IPS-15b (cell line): ENCODE measurements around the gene ADCY1.

Source experiments
- H3K27me3 ChIP-seq: one replicate; pipeline ENCODE4 v1.6.1; 2013; ENCODE audit warnings: low read length; ENCODE audit not compliant: control insufficient read depth, insufficient read depth
- H3K36me3 ChIP-seq: one replicate; pipeline ENCODE4 v1.6.1; 2013; ENCODE audit warnings: low read length; ENCODE audit not compliant: control insufficient read depth, insufficient read depth
- H3K4me1 ChIP-seq: one replicate; pipeline ENCODE4 v1.6.1; 2013; ENCODE audit warnings: mild to moderate bottlenecking, low read length; ENCODE audit not compliant: control insufficient read depth, insufficient read depth
- H3K4me3 ChIP-seq: one replicate; pipeline ENCODE4 v1.5.1; 2013; ENCODE audit warnings: low read depth, low read length
- H3K9ac ChIP-seq: one replicate; pipeline ENCODE4 v1.6.1; 2013; ENCODE audit warnings: low read depth, mild to moderate bottlenecking, low read length
- H3K9me3 ChIP-seq: one replicate; pipeline ENCODE4 v1.6.1; 2013; ENCODE audit warnings: mild to moderate bottlenecking, low read length; ENCODE audit not compliant: control insufficient read depth, insufficient read depth

The ADCY1 gene

GRCh38 chr7:45679516-45679915, 105.3 kb downstream of the ADCY1 start:
- H3K36me3 ChIP-seq: no peaks in the 10 kb centered on the region
- no peak overlapping the region for H3K4me3 ChIP-seq
- H3K9ac ChIP-seq: no peak overlapping the region
- no peaks in the 10 kb centered on the region for H3K4me1 ChIP-seq
- H3K27me3 ChIP-seq: no peaks in the 10 kb centered on the region
- no peaks in the 10 kb centered on the region for H3K9me3 ChIP-seq

- H3K27me3 ChIP-seq: no peaks in the 10 kb centered on the region
- H3K4me1 ChIP-seq: no peaks in the 10 kb centered on the region
- no peaks in the 10 kb centered on the region for H3K9me3 ChIP-seq
Observed at GRCh38 chr7:45680776-45681175, 106.6 kb downstream of the ADCY1 start.

GRCh38 chr7:45681596-45682357, 107.6 kb downstream of the ADCY1 start:
- no peaks in the 10 kb centered on the region for H3K27me3 ChIP-seq

More at GRCh38 chr7:45680776-45681175, 106.6 kb downstream of the ADCY1 start:
- Histone ChIP-seq H3K9ac (no peak overlapping the region), H3K36me3 (peaks cover 4% of the 10 kb centered on the region), H3K4me3 (no peak overlapping the region)

GRCh38 chr7:45682358-45682735, 108.2 kb downstream of the ADCY1 start:
- Histone ChIP-seq H3K9ac (no peak overlapping the region), H3K9me3 (no peaks in the 10 kb centered on the region), H3K4me3 (no peak overlapping the region), H3K36me3 (peaks cover 9% of the 10 kb centered on the region), H3K27me3 (no peaks in the 10 kb centered on the region), H3K4me1 (no peaks in the 10 kb centered on the region)

More at GRCh38 chr7:45681596-45682357, 107.6 kb downstream of the ADCY1 start:
- no peaks in the 10 kb centered on the region for H3K9me3 ChIP-seq
- peaks cover 7% of the 10 kb centered on the region for H3K36me3 ChIP-seq
- H3K9ac ChIP-seq: no peak overlapping the region
- H3K4me3 ChIP-seq: no peak overlapping the region
- H3K4me1 ChIP-seq: no peaks in the 10 kb centered on the region

GRCh38 chr7:45682836-45683555, 108.8 kb downstream of the ADCY1 start:
- no peaks in the 10 kb centered on the region for H3K9me3 ChIP-seq
- no peaks in the 10 kb centered on the region for H3K27me3 ChIP-seq
- no peak overlapping the region for H3K9ac ChIP-seq
- H3K4me1 ChIP-seq: no peaks in the 10 kb centered on the region
- H3K36me3 ChIP-seq: peaks cover 9% of the 10 kb centered on the region
- H3K4me3 ChIP-seq: no peak overlapping the region

GRCh38 chr7:45683556-45684148, 109.5 kb downstream of the ADCY1 start:
- Histone ChIP-seq H3K9ac (no peak overlapping the region), H3K9me3 (no peaks in the 10 kb centered on the region), H3K27me3 (no peaks in the 10 kb centered on the region), H3K4me1 (no peaks in the 10 kb centered on the region), H3K4me3 (no peak overlapping the region), H3K36me3 (peaks cover 9% of the 10 kb centered on the region)

GRCh38 chr7:45684910-45685618, 110.9 kb downstream of the ADCY1 start:
- no peaks in the 10 kb centered on the region for H3K9me3 ChIP-seq
- H3K27me3 ChIP-seq: no peaks in the 10 kb centered on the region
- peaks cover 11% of the 10 kb centered on the region for H3K36me3 ChIP-seq
- H3K4me1 ChIP-seq: no peaks in the 10 kb centered on the region
- H3K4me3 ChIP-seq: no peak overlapping the region
- no peak overlapping the region for H3K9ac ChIP-seq

GRCh38 chr7:45685619-45686240, 111.6 kb downstream of the ADCY1 start:
- Histone ChIP-seq H3K9me3 (no peaks in the 10 kb centered on the region), H3K36me3 (peaks cover 11% of the 10 kb centered on the region), H3K27me3 (no peaks in the 10 kb centered on the region), H3K4me1 (no peaks in the 10 kb centered on the region), H3K4me3 (no peak overlapping the region), H3K9ac (no peak overlapping the region)

- H3K4me3 ChIP-seq: no peak overlapping the region
- no peak overlapping the region for H3K9ac ChIP-seq
- H3K4me1 ChIP-seq: no peaks in the 10 kb centered on the region
- H3K36me3 ChIP-seq: peaks cover 11% of the 10 kb centered on the region
- H3K9me3 ChIP-seq: no peaks in the 10 kb centered on the region
- no peaks in the 10 kb centered on the region for H3K27me3 ChIP-seq
Observed at GRCh38 chr7:45686441-45687184, 112.4 kb downstream of the ADCY1 start.

- Histone ChIP-seq H3K9me3 (no peaks in the 10 kb centered on the region), H3K27me3 (no peaks in the 10 kb centered on the region), H3K4me3 (no peak overlapping the region), H3K36me3 (peaks cover 15% of the 10 kb centered on the region), H3K4me1 (no peaks in the 10 kb centered on the region), H3K9ac (no peak overlapping the region)
Observed at GRCh38 chr7:45687185-45687560, 113.0 kb downstream of the ADCY1 start.

- Histone ChIP-seq H3K9me3 (no peaks in the 10 kb centered on the region), H3K36me3 (peaks cover 15% of the 10 kb centered on the region), H3K27me3 (no peaks in the 10 kb centered on the region), H3K9ac (no peak overlapping the region), H3K4me3 (no peak overlapping the region), H3K4me1 (no peaks in the 10 kb centered on the region)
Observed at GRCh38 chr7:45687721-45688120, 113.6 kb downstream of the ADCY1 start.
